HG03378 (cell line): ENCODE results near the gene PPM1A.
A peak's percentile ranks its signal among the peaks of the same experiment; 100 is the strongest.

Source experiments
- ATAC-seq: cut with Tn5 transposase; IDR thresholded peaks from one replicate; pipeline ENCODE4 v1.9.1; 2021; ENCODE audit warnings: mild to moderate bottlenecking, moderate library complexity; ENCODE audit not compliant: unreplicated experiment

The PPM1A gene

DNA sequence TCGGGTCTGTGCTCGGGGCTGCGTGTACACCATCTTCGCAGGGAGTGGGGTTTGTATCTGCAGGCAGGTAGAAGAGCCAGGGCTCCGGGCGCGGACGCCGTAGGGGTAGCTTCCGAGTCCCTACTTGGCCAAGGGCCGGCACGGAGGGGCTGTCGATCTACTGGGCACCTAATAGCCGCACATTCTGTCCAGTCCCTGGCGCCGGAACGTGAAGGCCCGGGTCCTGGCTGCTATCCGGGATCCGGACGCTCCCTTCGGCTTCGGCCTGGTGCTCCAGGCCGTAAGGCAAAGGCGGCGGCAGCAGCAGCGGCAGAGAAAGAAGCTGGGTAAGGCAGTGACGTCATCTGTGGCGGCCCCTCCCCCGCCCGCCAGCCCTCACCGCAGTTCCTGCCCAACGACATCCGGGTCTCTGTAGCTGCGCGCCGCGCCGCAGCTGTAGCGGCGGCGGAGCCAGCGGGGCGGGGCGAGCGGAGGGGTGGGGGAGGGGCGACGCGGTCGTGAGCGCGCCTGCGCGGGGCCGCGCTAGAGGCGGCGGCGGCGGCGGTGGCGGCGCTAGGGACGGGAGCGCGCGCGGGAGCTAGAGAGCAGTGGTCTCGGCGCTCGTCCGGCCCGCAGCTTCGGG is at the start of gene PPM1A:
Gene PPM1A (plus strand): TSS at position 525 of the 622 bp plus-strand sequence. CDS start 33,483 bp downstream, outside the sequence.
- peak; percentile 68 for ATAC-seq

DNA sequence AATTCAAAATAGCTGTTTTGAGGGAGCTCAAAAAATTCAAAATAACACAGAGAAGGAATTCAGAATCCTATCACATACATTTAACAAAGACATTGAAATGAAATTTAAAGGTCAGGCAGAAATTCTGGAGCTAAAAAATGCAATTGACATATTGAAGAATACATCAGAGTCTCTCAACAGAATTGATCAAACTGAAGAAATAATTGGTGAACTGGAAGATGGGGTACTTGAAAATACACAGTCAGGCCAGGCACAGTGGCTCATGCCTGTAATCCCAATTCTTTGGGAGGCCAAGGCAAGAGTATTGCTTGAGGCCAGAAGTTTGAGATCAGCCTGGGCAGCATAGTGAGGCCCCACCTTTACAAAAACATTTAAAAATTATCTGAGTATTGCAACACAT is 49.7 kb upstream of the PPM1A start:
- no peak for ATAC-seq

DNA sequence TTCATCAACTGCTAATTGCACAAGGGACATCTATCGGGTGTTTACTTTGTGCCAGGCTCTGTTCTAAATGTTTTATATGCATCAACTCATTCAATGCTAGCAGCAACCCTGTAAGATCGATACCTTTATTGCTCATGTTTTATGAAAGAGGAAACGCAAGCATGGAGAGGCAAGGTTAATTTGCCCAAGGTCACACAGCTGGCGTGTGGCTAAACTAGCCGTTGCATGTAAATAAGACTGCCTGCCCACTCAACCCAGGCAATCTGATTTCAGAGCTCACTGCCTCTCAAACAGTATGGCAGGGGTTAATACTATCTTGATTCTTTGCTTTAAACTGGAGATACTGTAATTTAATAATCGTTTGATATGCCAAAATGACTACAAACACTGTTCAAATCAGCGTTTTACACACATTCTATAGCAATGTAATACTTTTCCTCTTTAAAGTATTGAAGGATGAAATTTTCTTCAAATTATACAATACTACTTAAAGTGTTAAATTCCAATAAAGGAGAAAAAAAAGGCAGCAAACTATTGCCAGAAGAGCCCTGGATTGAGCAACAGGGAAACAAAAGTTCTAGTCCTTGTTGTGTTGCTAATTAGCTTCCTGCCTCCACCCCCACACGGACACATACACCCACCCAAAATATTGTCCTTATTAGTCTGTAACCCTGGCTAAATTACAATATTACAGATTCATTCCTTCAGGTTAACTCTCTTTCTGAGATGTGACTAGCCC is 44.7 kb upstream of the PPM1A start:
- ATAC-seq: peak; percentile 82

DNA sequence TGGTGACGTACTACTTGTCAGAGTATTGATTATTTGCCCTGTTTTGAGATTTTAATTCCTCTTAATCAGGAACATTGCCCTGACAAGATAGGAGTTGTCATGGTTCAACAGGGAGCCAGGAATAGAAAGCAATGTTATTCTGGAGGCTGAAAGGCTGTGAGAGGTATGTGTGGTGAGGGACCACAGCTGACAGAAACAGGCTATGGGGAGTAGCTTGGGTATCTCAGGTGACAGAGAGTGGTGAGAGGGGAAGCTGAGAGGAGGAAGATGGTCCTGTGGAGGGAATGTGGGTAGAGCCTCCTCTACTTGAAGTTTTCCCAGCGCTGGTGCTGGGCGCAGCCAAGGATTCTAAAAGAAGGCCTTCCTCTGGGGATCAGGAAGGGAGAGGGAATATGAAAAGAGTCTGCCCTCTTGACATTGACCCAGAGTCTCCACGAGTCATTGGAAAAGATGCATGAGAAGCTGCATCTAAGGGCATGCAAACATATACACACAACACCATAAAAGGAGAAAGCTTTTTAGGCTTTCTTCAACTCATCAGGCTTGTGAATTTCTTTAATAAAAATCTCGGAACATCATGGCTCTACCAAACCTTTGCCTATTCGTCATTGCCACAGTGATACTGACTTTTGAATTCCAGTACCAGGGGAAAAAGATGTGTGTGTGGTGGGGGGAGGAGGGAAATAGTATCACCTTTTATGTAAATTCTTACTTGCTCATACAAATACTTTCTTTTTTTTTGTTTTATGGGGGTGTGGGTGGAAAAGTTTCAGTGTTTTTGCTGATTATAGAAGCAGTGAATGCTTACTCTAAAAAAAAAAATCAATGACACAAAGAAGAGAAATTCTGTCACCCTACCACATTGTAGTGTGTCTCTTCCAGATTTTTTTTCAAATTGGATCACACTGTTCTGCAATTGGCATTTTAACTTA is 43.9 kb upstream of the PPM1A start:
- peak; percentile 41 for ATAC-seq

DNA sequence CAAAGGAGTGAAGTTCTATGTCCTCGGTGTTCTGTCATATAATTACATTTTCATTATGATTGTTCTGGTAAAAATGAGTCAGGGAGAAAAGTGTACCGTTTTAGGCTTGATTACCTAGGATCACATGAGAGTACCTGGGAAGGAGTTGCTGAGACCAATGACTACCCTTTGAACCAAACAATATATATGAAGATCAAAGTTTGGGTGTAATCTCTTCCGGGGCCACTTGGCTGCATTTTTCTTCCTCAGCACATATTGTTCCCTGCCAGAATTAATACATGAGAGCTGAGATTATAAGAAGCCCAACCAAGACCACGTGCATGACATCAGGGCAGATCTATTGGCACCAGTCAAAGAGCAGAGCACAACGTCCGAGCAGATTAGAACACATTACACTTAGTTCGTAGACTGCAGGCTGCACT is 42.8 kb upstream of the PPM1A start:
- no peak for ATAC-seq

DNA sequence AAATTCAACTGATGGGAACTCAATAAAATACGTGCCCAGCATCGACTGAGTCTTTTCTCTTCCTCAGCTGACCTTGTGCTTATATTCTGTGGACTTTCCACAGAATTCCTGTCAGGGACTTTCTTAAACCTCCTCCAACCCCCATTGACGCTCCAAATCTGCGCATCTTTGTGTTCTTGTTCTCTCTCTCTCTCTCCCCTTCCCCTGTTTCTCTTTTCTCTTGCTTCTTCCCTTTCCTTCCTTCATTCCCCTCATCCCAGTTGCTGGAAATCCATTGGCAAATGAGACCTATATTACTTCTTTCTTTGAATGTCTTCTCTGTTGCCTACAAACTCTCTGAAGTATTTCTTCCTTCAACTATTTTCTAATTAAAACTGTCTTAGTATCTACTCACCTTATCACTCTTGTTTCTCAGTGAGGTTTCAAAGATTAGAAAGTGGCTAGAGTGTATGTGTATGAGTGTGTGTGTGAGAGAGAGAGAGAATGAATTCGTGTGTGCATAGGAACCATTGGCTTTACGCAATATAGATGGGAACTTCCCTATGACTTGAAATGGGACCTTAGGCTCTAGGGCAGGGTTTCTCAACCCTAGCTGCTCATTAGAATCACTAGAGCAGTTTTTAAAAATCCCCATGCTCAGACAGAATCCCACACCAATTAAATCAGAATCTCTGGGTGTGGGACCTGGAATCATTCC is 42.0 kb upstream of the PPM1A start:
- peak; percentile 42 for ATAC-seq

DNA sequence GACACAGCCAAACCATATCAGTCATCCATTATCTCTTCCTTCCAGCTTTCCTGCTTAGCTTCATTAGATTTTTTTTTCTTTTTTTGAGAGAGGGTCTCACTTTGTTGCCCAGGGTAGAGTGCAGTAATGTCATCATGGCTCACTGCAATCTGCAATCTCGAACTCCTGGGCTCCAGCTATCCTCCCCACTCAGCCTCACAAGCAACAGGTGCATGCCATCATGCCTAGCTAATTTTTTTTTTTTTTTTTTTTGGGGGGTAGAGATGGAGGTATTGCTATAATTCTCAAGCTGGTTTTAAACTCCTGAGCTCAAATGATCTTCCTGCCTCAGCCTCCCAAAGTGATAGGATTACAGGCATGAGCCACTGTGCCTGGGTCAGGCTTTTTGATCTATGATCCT is 38.3 kb upstream of the PPM1A start:
- no peak for ATAC-seq

DNA sequence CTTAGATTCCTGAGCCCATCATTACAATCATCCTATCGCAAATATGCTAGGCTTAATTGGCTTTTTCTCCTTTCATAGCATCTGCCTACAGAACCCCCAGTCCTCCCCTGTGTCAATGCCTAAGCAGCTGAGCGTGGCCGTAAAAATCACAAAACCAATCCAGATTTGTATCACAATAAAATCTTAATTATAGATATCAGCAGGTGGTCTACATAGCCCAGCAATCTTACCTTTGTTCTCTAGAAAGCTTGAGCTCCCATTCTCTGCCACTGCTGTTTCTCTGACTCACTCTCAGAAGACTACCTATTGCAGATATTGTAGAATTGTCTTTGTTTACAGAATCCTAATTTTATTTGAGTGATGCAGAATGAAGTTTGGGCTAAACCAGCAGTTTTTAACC is 37.9 kb upstream of the PPM1A start:
- no peak for ATAC-seq

DNA sequence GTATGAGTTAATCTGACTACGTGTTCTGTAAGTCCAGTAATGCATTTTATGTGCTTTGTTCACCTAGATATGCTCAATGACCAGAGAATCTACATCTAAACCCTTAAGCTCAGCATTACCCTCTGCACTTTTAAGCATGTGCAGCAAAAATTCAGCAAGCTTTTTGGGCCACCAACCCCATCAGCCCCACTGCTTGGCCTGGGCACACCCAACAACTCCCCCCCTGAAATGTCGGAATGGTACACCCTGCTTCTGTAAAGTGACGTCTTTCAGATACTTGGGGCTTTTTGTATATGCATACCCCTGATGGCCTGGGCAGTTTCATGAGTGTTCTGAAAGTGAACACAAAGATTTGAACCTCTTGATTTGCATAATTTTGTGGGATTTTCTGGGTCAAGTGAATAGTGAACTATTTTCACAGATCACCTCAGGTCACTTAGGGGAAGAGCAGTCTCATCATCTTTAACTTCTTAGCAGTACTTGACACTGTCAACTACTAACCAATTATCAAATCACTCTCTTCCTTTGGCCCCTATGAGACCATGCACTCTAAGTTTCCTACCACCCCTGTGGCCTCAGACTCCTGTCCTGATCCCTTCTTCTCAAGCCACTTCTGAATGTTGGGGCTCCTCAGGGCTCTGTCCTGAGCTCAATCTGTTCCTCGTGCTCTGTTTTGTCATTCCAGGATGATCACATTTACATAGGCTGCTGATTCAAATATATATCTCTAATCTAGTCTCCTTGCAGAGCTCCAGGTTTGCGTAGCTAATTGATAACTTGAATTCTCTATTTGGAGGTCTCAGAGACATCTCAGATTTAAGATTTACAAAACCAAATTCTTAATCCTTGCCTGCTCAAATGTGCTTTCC is 36.3 kb upstream of the PPM1A start:
- ATAC-seq: peak; percentile 95

DNA sequence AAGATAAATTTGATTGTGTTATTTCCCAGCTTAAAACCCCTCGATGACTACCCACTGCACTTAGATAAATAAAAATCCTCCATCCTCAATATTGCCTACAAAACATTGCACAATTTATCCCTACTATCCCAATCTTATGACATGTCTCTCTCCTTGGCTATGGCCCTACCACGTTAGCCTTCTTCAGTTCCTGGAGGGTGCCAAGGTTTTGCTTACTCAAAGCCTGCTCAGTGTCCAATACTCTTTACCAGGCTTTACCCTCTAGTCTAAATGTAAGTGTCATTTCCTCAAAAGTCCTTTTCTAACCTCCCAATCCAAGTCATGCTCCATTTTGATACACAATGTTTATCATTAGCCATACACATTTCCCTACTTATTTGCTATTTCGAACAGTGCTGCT is 35.0 kb upstream of the PPM1A start:
- no peak for ATAC-seq

DNA sequence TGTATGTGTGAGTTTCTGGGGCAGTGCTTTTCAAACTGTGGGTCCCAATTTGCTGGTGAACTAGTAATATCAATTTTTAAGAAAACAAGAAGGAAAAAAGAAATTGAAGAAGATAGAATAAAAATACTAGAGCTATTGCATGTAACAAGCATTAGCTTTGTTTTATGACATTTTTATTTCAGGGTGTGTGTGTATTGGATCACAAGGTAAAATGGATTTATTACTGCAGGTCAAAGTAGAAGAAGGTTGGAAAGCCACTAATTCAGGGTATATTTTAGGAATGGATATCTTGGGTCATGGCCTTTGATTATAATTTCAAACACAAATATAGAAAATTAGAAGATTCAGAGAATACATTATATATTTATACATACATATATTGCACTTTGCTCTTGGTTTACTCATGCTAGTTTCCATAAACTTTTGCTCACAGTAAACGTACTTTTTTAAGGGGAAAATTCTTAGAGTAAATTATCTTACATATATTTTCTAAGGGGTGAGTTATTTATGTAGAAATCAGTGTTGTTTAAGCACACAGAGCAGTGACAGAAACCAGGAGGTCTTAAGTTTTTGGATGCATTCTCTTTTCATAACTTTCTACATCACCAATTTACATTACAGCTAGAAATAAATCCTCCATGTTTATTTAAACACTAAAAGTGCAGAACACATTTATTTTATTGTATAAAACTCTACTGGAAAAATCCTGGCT is 34.5 kb upstream of the PPM1A start:
- ATAC-seq: no peak

DNA sequence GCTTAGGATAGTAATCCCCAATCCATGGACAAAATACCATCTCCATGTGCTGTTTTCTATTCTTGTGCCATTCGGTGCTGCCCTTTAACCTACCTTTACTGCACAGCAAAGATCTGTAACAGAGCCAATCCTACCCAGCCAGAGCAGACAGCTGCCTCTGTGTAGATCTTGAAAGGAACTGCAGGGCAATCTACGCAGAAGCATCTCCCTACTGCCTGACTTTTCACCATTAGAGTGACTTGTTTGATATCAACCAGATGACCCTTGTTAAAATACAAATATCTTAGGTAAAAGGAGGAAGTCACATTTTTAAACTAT is 33.9 kb upstream of the PPM1A start:
- no peak for ATAC-seq

DNA sequence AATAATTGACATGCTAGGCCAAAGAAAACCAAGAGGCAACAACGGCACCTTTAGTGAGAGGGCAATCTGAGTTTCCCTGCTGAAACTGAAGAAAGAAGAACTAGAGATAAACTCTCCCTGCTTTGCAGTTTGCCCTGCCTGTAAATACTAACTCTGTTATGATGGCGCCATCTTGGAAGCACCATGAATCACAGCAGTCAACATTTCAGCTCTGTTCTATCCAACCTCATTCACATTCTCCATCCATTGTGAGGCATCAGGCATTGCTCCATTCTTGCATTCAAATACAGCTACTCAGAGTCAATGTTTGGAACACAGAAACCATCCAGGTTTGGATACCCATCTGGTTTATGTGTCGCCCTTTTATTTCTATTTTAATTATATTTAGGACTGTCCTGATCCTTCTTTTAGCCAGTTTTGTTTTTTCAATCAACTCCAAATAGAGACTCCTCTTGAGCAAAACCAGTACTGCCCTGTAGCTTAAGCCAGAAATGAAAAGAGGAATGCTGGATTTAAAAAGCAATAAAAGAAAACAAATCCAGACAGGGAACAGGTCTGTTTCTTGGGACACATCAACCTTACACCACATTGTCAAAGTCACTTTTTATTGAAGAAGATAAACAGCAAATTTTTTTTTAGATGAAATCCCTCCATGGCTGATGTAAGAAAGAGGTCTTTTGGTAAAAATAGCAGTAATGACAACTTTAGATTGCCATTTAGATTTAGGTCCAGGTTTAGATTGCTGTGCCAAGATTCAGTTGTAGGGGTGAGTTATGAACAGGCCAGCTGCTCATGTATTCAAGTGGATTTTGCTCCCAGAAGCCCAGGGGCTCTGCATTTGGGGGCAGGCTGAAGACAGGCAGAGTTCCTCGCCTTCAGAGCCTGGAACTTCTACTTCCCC is 33.3 kb upstream of the PPM1A start:
- no peak for ATAC-seq

DNA sequence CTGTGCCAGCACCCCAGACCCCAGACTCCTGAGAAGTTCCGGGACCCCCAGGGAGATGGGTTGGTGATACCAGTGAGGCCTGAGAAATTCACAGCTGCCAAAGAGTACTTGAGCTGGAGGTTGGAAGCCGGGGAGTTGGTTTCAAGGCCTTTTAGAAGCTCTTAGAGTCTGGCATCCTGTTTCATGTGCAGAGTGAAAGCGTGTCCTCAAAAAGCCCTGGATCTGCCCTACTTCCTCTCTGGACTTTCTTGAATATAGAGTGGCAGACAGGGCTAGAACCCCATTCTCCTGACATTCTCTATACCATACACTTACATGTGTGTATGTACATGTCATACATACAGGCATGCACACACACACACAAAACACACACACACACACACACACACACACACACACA is 31.3 kb upstream of the PPM1A start:
- ATAC-seq: no peak

DNA sequence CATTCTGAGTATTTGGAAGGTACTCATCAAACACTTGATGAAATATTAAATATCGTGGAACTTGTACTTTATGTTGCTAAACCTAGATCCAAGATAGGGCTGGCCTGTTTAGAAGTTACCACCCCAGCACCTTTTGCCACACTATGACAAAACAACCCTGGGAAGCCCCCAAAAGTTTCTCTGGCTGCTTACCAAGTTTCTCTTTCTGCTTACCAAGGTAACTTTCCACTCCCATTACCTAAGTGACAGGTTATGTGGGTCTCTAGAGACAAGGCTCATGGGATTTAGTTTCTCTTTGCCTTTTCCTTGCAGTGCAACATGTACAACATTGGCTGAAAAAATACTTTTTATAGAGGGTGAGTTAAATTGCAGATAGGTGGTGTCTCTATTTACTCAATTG is 28.9 kb upstream of the PPM1A start:
- ATAC-seq: peak; percentile 80

DNA sequence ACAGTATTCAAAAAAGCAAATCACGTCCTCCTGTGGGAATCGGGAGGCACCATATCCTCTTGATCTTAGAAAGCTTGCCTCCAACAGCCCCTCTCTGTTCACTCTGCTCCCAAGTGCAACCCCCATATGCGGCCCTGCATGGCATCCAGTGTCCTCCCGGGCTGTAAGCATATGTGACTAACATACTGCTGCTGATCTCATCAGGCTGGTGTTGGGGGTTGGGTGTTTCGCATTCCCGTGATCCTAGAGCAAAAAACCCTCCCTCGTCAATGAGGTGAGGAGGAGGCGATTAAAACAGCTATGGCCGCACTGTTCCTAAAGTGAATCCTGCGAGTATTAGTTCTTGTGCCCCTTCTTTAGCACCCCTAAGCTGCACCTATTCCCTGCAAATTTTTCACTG is 28.1 kb upstream of the PPM1A start:
- no peak for ATAC-seq

DNA sequence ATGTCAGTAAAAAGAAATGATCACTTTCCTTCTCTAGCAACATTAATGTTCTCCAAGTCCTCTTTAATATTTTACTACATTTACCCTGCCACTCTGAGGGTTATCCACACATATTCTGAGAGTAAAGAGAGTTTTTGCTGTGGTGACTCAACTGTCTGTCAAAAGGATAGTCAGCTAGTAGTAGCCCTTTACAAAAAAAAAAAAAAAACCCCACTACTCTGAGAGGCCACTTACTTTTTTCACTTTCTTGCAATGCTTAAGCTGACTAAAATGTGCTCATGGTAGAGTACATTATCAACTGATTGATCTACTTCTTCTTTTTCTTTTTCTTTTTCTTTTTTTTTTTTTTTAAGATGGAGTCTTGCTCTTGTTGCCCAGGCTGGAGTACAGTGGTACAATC is 27.6 kb upstream of the PPM1A start:
- ATAC-seq: no peak

DNA sequence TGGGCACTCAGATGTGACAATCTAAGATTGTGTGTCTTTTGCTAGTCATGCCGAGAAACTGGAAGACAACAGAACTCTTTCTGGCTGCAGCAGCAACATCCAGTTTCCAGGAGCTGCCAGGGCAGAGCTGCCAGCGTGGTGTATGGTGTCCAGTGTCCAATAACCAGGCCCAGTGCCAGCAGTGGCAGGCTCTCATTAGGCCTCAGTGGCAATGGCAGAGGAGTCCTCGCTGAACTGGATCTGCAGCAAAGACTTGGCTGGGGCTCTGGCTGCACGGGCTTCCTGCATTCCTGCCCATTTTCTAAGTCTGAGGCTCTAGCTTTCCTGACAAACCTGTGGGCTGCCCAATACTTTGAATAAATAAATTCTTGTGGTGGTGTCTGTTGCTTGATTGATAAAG is 26.2 kb upstream of the PPM1A start:
- no peak for ATAC-seq

DNA sequence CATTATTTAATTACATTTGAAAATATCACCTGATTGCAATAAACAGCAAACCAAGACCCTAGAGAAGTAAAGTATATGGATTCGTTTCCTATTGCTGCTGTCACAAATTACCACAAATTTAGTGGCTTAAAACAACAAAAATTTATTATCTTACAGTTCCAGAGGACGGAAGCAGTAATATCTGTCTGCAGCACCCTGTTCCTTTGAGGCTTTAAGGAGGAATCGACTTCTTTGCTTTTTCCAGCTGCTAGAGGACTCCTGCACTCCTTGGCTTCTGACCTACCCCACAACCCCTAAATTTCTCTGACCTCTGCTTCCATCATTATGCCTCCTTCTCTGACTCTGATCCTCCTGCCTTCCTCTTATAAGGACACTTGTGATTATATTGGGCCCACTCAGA is 23.8 kb upstream of the PPM1A start:
- no peak for ATAC-seq
